Sigmoid colon (tissue), 4 donors: ENCODE measurements around the gene GJA10.

Experiments
- CTCF ChIP-seq, 4 experiments: fragments of 450-650 bp in 3 of 4; fragments of 200-600 bp in 1 of 4; IDR thresholded peaks; one replicate each; pipeline ENCODE4 v1.5.1; 2016 to 2019; ENCODE audit warnings: antibody characterized with exemption in 4 of 4, mild to moderate bottlenecking in 3 of 4, moderate library complexity in 2 of 4
- EP300 ChIP-seq, 4 donors: sonication (generic); formaldehyde crosslinking; IDR thresholded peaks; one replicate each; pipeline ENCODE4 v1.6.1; 2017; ENCODE audit warnings: antibody characterized with exemption in 4 of 4
- POLR2A ChIP-seq, 2 donors: fragments of 450-650 bp; IDR thresholded peaks; one replicate each; pipeline ENCODE4 v1.6.1; 2016; ENCODE audit warnings: antibody characterized with exemption in 2 of 2, mild to moderate bottlenecking in 2 of 2, moderate library complexity in 2 of 2
- POLR2AphosphoS5 ChIP-seq, 4 donors: sonication (generic); formaldehyde crosslinking; IDR thresholded peaks; one replicate each; pipeline ENCODE4 v1.6.1; 2017; ENCODE audit warnings: antibody characterized with exemption in 4 of 4

DNA sequence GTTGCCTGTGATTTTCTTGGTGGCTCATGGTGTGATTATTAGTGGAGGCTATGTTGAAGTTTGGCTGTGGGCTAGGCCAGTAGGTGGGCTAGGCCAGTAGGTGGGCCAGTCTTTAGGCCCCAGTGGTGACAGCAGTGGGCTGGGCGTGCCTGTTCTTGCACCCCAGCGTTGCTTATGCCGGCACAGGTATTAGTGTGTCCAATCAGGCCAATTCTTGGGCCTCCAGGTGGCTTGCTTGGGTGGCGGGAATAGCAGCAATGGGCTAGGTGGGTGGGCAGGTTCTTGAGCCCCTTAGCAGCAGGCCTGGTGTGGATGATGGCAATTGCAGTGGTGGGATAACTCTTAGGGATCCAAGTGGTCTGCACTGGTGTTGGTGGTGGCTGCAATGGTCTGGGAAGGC lies 22.9 kb downstream of the GJA10 start:
- TF ChIP-seq POLR2A (IDR thresholded peaks at IDR 0.05) (no peak), CTCF (IDR thresholded peaks at IDR 0.05) (no peak), POLR2AphosphoS5 (IDR thresholded peaks at IDR 0.05) (no peak), EP300 (IDR thresholded peaks at IDR 0.05) (no peak)
